Neural cell (in vitro differentiated cells): ENCODE measurements around the gene SLC2A4. TPM values are rescaled to one million over a fixed set of nuclear protein-coding genes. Genes with fewer than 3 reads are reported as not detected.

Experiments
- H2AFZ ChIP-seq: fragments of 200-600, 300-800 bp; sonication (generic), shearing (Covaris generic); 2 replicates; pipeline ENCODE4 v1.6.0; 2014; ENCODE audit warnings: low read depth, mild to moderate bottlenecking, antibody characterized with exemption, low read length, moderate library complexity
- H3F3A ChIP-seq: fragments of 200-600 bp; shearing (Covaris generic); 2 replicates; pipeline ENCODE4 v1.6.1; 2016; ENCODE audit warnings: mild to moderate bottlenecking, moderate library complexity, mixed read lengths, antibody characterized with exemption, low read length; ENCODE audit not compliant: insufficient read depth, poor library complexity, severe bottlenecking
- H3K27ac ChIP-seq: fragments of 200-600, 300-800 bp; sonication (generic), shearing (Covaris generic); 2 replicates; pipeline ENCODE4 v1.5.1; 2014; ENCODE audit warnings: mild to moderate bottlenecking, low read length, moderate library complexity
- H3K27me3 ChIP-seq: fragments of 300-800, 200-600 bp; sonication (generic), shearing (Covaris generic); 2 replicates; pipeline ENCODE4 v1.6.0; 2014; ENCODE audit warnings: mild to moderate bottlenecking, low read depth, low read length, moderate library complexity; ENCODE audit not compliant: insufficient read depth
- H3K36me3 ChIP-seq: fragments of 300-800, 200-600 bp; sonication (generic), shearing (Covaris generic); 2 replicates; pipeline ENCODE4 v1.5.1; 2014; ENCODE audit warnings: mild to moderate bottlenecking, antibody characterized with exemption, low read length, moderate library complexity; ENCODE audit not compliant: insufficient read depth
- H3K4me2 ChIP-seq: fragments of 300-800, 200-600 bp; sonication (generic), shearing (Covaris generic); 2 replicates; pipeline ENCODE4 v1.6.0; 2014; ENCODE audit warnings: mild to moderate bottlenecking, low read length
- H3K4me3 ChIP-seq: fragments of 300-800, 200-600 bp; sonication (generic), shearing (Covaris generic); 2 replicates; pipeline ENCODE4 v1.5.1; 2014; ENCODE audit warnings: mild to moderate bottlenecking, low read length, moderate library complexity
- H3K79me2 ChIP-seq: fragments of 200-600 bp; shearing (Covaris generic); replicated peaks from 2 replicates; pipeline ENCODE4 v1.6.0; 2014; ENCODE audit warnings: mild to moderate bottlenecking, low read length, moderate library complexity; ENCODE audit not compliant: insufficient read depth
- H3K9ac ChIP-seq: fragments of 300-800, 200-600 bp; sonication (generic), shearing (Covaris generic); 2 replicates; pipeline ENCODE4 v1.6.1; 2016; ENCODE audit warnings: mild to moderate bottlenecking, low read length, mixed read lengths
- H3K9me2 ChIP-seq: fragments of 200-600 bp; shearing (Covaris generic); 2 replicates; pipeline ENCODE4 v1.6.1; 2016; ENCODE audit warnings: mild to moderate bottlenecking, low read length, mixed read lengths; ENCODE audit not compliant: insufficient read depth
- H3K9me3 ChIP-seq: fragments of 200-600, 300-800 bp; sonication (generic), shearing (Covaris generic); 2 replicates; pipeline ENCODE4 v1.6.1; 2016; ENCODE audit warnings: mild to moderate bottlenecking, mixed run types, low read length, moderate library complexity, mixed read lengths
- H4K20me1 ChIP-seq: fragments of 200-600 bp; shearing (Covaris generic); 2 replicates; pipeline ENCODE4 v1.6.1; 2016; ENCODE audit warnings: mild to moderate bottlenecking, mixed run types; ENCODE audit not compliant: insufficient read depth
- EP300 ChIP-seq: fragments of 450-650 bp; conservative IDR thresholded peaks from 2 replicates; pipeline ENCODE4 v1.6.1; 2014; ENCODE audit warnings: antibody characterized with exemption, mild to moderate bottlenecking, moderate library complexity; ENCODE audit not compliant: poor library complexity, severe bottlenecking
- EZH2 ChIP-seq: fragments of 200-600, 300-800 bp; shearing (Covaris generic), sonication (generic); IDR thresholded peaks from 2 replicates; pipeline ENCODE4 v1.6.1; 2014; ENCODE audit warnings: antibody characterized with exemption, low read length, borderline replicate concordance, mild to moderate bottlenecking; ENCODE audit not compliant: insufficient read depth, poor library complexity, severe bottlenecking
- MXI1 ChIP-seq: fragments of 450-650 bp; conservative IDR thresholded peaks from 2 replicates; pipeline ENCODE4 v1.6.1; 2014; ENCODE audit warnings: antibody characterized with exemption, mild to moderate bottlenecking; ENCODE audit not compliant: poor library complexity, severe bottlenecking
- POLR2AphosphoS5 ChIP-seq: IDR thresholded peaks from 2 replicates; pipeline ENCODE4 v1.6.1; 2012
- RAD21 ChIP-seq: fragments of 450-650 bp; conservative IDR thresholded peaks from 2 replicates; pipeline ENCODE4 v1.6.1; 2014; ENCODE audit warnings: antibody characterized with exemption, mild to moderate bottlenecking, moderate library complexity
- SMC3 ChIP-seq: fragments of 450-650 bp; conservative IDR thresholded peaks from 2 replicates; pipeline ENCODE4 v1.6.1; 2014; ENCODE audit warnings: antibody characterized with exemption, mild to moderate bottlenecking, moderate library complexity; ENCODE audit not compliant: poor library complexity
- TAF1 ChIP-seq: IDR thresholded peaks from 2 replicates; pipeline ENCODE4 v1.6.1; 2012; ENCODE audit warnings: low read depth
- polyA plus RNA-seq: library from polyadenylated mRNA; depleted of rRNA; stranded (reverse); fragments of >200 nt; gene quantifications from 2 replicates; pipeline ENCODE4 v1.2.3, GENCODE V29; 2014
- TF ChIP-seq, protein P1 (sequence below): IDR thresholded peaks from 2 replicates; pipeline ENCODE4 v1.6.1; 2012; ENCODE audit warnings: borderline replicate concordance
- TF ChIP-seq, protein P2 (sequence below): fragments of 450-650 bp; IDR thresholded peaks from 2 replicates; pipeline ENCODE4 v1.5.1; 2014; ENCODE audit warnings: antibody characterized with exemption, mild to moderate bottlenecking, moderate library complexity; ENCODE audit not compliant: poor library complexity, severe bottlenecking

SLC2A4 gene
- polyA plus RNA-seq, 1 donor from 2014 or later = not detected

DNA sequence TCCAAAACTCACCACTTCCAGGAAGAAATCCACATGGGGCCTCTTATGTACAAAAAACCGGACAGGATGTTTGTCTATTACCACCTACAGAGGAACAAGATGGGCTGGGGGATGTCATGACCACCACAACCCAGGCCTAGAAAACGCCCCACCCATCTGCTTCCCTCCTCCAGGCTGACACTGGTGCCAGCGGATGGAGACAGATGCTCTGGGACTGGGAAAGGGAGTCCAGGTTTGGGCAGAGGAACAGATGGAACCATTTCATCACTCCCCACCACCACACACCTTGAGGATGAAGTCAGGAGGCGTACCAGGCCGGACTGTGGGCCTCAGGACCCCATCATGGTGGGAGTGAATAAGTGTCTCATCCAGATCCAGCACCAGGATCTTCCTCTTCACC, 34.7 kb upstream of the SLC2A4 start:
- no peak for TF ChIP-seq RAD21
- no peak for TF ChIP-seq TAF1
- no peak for TF ChIP-seq EP300
- TF ChIP-seq, protein P1, sequence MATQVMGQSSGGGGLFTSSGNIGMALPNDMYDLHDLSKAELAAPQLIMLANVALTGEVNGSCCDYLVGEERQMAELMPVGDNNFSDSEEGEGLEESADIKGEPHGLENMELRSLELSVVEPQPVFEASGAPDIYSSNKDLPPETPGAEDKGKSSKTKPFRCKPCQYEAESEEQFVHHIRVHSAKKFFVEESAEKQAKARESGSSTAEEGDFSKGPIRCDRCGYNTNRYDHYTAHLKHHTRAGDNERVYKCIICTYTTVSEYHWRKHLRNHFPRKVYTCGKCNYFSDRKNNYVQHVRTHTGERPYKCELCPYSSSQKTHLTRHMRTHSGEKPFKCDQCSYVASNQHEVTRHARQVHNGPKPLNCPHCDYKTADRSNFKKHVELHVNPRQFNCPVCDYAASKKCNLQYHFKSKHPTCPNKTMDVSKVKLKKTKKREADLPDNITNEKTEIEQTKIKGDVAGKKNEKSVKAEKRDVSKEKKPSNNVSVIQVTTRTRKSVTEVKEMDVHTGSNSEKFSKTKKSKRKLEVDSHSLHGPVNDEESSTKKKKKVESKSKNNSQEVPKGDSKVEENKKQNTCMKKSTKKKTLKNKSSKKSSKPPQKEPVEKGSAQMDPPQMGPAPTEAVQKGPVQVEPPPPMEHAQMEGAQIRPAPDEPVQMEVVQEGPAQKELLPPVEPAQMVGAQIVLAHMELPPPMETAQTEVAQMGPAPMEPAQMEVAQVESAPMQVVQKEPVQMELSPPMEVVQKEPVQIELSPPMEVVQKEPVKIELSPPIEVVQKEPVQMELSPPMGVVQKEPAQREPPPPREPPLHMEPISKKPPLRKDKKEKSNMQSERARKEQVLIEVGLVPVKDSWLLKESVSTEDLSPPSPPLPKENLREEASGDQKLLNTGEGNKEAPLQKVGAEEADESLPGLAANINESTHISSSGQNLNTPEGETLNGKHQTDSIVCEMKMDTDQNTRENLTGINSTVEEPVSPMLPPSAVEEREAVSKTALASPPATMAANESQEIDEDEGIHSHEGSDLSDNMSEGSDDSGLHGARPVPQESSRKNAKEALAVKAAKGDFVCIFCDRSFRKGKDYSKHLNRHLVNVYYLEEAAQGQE = no peak
- TF ChIP-seq SMC3 = no peak
- no peak for TF ChIP-seq MXI1
- TF ChIP-seq EZH2 = no peak
- Histone ChIP-seq H3F3A (no peaks in the 10 kb centered on the region), H3K4me3 (no peak overlapping the region), H3K27me3 (no peaks in the 10 kb centered on the region), H4K20me1 (no peaks in the 10 kb centered on the region), H3K9ac (no peak overlapping the region), H3K27ac (no peak overlapping the region), H2AFZ (no peak overlapping the region), H3K4me2 (no peak overlapping the region), H3K9me3 (no peaks in the 10 kb centered on the region), H3K79me2 (peaks cover 50% of the 10 kb centered on the region), H3K9me2 (no peaks in the 10 kb centered on the region), H3K36me3 (no peaks in the 10 kb centered on the region)

DNA sequence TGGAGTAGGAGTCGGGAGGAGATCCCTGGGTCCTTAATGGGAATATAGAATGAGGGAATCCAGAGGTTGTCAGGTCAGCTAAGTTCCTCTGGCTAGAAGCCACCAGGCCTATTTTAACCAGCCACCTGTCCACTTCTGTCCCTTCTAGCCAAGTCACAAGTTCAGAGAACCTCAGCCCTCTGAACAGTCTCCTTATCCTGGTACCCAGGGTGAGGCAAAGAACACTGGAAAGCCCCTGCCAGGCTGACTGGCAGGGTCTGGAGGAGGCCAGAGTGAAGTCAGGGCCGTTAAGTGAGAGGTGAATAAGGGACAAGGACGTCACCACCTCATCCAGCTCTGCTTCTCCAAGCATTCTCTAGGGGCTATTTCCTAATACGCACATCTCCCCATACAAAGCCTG, 32.7 kb upstream of the SLC2A4 start:
- H2AFZ ChIP-seq = no peak overlapping the region
- TF ChIP-seq, protein P2, sequence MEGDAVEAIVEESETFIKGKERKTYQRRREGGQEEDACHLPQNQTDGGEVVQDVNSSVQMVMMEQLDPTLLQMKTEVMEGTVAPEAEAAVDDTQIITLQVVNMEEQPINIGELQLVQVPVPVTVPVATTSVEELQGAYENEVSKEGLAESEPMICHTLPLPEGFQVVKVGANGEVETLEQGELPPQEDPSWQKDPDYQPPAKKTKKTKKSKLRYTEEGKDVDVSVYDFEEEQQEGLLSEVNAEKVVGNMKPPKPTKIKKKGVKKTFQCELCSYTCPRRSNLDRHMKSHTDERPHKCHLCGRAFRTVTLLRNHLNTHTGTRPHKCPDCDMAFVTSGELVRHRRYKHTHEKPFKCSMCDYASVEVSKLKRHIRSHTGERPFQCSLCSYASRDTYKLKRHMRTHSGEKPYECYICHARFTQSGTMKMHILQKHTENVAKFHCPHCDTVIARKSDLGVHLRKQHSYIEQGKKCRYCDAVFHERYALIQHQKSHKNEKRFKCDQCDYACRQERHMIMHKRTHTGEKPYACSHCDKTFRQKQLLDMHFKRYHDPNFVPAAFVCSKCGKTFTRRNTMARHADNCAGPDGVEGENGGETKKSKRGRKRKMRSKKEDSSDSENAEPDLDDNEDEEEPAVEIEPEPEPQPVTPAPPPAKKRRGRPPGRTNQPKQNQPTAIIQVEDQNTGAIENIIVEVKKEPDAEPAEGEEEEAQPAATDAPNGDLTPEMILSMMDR = no peak
- TF ChIP-seq EP300 (no peak), MXI1 (no peak), SMC3 (no peak), POLR2AphosphoS5 (no peak), RAD21 (no peak), TAF1 (no peak), EZH2 (no peak)
- TF ChIP-seq, protein P1 = no peak
- H3K9me3 ChIP-seq = no peaks in the 10 kb centered on the region
- no peak overlapping the region for H3K27ac ChIP-seq
- peak overlapping the region; percentile 51 for H3K4me2 ChIP-seq
- H3K9ac ChIP-seq = no peak overlapping the region
- no peaks in the 10 kb centered on the region for H4K20me1 ChIP-seq
- peaks cover 52% of the 10 kb centered on the region for H3K79me2 ChIP-seq
- H3K9me2 ChIP-seq = no peaks in the 10 kb centered on the region
- no peaks in the 10 kb centered on the region for H3F3A ChIP-seq
- no peaks in the 10 kb centered on the region for H3K27me3 ChIP-seq
- H3K4me3 ChIP-seq = peak overlapping the region; percentile 70
- H3K36me3 ChIP-seq = no peaks in the 10 kb centered on the region
